ENCODE data around the gene R3HDM4. TPM values are rescaled to one million over a fixed set of nuclear protein-coding genes. Genes with fewer than 3 reads are reported as not detected.
A peak's percentile ranks its signal among the peaks of the same experiment; 100 is the strongest.

R3HDM4 gene
- total RNA-seq, 1 experiment from 2014 or later = 6.2 TPM

DNA sequence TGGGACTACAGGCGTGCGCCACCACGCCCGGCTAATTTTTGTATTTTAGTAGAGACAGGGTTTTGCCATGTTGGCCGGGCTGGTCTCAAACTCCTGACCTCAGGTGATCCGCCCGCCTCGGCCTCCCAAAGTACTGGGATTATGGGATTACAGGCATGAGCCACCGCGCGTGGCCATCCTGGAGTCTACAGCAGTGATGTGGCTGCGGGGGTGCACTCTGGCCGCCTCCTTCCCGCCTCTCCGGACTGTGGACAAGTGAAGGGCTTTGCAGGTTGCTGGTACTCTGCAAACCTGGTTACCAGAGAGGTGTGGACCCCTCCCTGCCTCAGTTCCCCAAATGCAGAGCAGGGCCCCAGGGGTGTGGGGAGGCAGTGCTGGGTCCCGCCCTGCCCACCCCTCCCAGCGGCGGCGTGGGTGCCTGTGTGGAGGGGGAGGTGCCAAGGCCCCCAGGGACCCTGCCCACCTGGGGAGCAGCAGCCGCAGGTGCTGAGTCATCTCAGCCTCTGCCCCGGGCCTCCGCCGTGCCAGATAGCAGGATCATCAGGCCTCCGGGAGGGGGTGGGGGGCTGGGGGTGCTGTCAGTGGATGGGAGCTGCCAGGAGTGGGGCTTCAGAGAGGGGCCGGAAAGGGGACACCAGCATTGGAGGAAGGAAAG, 36.0 kb upstream of the R3HDM4 start:
- in situ Hi-C loops (cut with HindIII; ENCODE audit: low pct_unique_long_range_greater_than_20kb, low sequenced_read_pairs) = no loop called here
- no peak for DNase-seq (ENCODE audit: low read depth)

DNA sequence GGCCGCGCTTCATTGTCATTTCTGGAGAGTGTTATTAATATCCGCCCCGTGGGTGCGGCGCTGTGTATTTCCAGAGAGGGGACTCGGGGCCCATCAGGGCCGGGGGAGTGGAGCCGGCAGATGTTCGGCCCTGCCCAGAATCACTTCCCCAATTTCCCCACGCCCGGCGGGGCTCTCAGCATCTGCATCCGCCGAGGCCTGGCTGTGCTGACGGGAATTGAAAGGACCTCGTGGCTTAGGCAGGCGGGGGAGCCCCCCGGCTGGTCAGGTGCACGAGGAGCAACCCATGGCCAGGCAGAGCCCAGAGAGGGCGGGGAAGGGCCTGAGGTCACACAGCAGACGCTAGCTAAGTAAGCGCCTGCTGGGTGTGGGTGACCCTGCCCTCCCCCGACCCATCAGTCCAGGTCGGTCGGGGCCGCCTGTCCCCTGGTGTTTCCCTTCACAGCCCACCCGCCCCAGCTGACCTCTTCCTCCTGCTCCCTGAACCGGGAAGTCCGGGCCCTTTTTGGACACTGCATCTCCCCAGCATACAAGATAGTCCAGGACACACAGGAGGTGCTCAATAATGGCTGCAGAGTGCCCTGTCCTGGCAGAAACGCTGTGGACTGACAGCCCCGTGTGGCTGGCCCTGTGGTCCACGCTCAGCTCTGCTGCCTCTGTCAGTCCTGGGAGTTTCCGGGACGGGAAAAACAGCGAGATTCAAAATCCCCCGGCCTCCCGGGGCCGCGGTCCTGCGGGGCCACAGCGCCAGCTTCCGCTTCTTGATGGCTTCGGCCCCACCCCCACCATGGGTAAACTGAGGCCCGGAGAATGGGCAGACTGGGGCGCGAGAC, 34.9 kb upstream of the R3HDM4 start:
- DNase-seq (ENCODE audit: low read depth) = no peak
- in situ Hi-C loops (cut with HindIII; ENCODE audit: low pct_unique_long_range_greater_than_20kb, low sequenced_read_pairs) = no loop called here

DNA sequence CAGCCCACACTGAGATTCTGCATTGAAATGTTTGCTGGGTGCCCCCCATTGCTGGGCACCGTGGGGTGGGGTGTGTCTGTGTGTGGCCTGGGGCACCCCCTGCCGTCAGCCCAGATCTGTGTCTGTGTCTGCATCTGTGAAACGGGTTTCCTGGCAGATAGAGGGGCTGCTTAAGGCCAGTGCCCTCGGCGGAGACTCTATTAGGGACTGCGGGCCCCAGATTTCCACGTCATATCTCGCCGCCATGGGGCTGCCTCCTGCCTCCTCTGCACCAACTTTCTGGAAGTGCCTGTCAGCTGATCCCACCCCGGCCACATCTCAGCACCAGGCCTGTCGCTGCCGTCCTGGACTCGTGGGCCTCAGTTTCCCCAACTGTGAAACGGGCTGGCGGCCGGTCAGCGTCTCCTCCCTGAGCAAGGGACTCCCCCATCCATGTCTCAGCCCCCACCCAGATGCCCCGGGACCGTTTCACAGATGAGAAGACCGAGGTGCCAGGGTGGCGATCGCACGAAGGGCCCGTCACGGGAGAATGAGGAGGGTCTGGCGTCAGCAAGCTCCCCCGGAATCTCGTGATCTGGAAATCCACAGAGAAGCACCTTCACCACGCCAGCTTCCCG, 34.2 kb upstream of the R3HDM4 start:
- DNase-seq (ENCODE audit: low read depth) = no peak
- in situ Hi-C loops (cut with HindIII; ENCODE audit: low pct_unique_long_range_greater_than_20kb, low sequenced_read_pairs) = no loop called here

DNA sequence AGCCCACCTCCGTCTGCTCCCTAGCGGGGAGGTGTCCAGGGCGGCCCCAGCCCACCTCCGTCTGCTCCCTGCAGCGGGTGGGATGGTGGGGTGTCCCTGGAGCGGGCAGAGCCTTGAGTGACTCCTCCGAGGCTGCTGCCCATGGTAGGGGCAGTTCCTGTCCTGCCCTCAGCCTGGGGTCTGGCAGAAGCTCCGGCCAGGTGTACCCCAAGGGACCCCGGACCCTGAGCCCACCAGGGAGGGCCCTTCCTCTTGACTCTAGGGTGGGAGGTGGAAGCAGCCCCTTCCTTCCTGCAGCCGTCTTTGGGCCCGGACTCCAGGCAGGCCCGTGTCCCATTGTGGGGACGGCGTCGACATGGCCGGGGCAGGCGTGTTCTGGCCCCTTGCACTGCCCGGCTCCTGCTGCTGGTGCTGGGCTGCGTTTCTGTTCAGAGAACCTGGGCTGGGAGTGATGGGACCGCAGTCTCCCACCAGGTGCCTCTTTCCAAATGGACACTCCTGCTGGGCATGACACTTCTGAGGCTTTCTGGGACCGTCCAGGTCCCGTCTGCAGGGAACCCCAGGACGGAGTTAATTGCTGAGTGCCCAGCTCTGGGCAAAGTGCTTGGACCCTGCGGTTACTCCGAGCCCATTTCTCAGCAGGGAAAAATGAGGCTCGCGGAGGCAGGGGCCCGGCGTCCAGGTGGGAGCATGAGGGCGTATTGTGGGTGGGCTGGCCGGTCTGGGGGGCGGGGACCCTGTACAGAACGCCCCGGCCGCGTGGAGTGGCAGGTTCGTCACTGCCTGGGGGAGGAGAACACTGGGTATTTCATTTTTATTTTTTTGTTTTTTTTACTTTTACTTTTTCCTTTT, 32.6 kb upstream of the R3HDM4 start:
- DNase-seq (ENCODE audit: low read depth) = no peak
- in situ Hi-C loops (cut with HindIII; ENCODE audit: low pct_unique_long_range_greater_than_20kb, low sequenced_read_pairs) = no loop called here

DNA sequence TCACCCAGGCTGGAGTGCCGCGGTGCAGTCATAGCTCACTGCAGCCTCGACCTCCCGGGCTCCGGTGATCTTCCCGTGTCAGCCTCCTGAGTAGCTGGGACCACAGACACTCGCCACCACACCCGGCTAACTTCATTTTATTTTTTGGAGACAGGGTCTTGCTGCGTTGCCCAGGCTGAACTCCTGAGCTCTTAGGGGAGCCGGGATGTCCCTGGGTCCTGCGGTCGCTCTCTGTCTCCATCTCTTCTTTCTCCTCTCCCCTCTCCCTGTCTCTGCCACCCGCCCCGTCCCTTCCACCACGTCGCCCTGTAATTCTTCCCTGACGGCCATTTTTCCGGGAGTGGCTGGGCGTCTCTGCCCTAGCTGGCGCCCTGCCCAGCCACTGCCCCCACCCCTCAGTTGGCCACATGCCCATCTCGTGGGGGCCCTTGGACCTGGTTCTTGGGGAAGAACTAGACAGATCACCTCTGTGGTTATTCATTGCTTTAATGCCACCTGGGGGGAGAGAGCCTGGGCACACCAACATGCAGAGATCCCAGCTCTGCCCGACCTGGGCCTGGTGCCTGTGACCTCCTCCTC, 31.7 kb upstream of the R3HDM4 start:
- DNase-seq (ENCODE audit: low read depth) = peak; percentile 42
- in situ Hi-C loops (cut with HindIII; ENCODE audit: low pct_unique_long_range_greater_than_20kb, low sequenced_read_pairs) = no loop called here

DNA sequence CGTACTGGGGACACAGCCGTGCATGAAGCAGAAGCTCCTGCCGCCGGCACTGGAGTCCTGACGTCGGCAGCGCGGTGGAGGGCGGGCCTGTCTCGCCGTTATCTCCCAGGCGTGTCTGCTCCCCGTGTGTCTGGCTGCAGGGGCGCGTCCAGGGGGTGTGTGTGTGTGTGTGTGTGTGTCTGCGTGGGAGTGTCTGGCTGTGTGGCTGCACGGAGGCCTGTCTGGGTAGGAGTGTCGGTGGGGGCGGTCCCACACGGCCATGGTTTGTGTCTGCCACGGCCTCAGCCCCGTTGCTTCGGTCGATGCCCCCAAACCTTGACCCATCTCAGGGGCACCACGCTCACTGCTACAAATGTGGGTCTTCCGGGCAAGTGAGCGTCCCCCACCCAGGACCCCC, 31.1 kb upstream of the R3HDM4 start:
- no peak for DNase-seq (ENCODE audit: low read depth)
- in situ Hi-C loops (cut with HindIII; ENCODE audit: low pct_unique_long_range_greater_than_20kb, low sequenced_read_pairs) = no loop called here

DNA sequence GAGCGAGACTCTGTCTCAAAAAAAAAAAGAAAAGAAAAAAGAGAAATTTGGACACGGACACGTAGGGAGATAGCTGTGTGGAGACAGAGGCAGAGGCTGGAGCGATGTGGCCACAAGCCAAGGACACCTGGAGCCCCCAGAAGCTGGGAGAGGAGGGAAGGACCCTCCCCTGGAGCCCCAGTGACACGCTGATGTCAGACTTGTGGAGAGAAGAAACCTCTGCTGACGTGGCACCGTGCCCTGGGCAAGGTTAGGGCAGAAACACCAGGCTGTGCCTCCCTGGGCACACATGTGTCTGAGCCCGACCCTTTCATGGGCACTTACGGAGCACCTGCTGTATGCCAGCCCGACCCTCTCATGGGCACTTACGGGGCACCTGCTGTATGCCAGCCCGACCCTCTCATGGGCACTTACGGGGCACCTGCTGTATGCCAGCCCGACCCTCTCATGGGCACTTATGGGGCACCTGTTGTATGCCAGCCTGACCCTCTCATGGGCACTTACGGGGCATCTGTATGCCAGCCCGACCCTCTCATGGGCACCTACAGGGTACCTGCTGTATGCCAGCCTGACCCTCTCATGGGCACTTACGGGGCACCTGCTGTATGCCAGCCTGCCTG, 30.6 kb upstream of the R3HDM4 start:
- in situ Hi-C loops (cut with HindIII; ENCODE audit: low pct_unique_long_range_greater_than_20kb, low sequenced_read_pairs) = no loop called here
- no peak for DNase-seq (ENCODE audit: low read depth)

DNA sequence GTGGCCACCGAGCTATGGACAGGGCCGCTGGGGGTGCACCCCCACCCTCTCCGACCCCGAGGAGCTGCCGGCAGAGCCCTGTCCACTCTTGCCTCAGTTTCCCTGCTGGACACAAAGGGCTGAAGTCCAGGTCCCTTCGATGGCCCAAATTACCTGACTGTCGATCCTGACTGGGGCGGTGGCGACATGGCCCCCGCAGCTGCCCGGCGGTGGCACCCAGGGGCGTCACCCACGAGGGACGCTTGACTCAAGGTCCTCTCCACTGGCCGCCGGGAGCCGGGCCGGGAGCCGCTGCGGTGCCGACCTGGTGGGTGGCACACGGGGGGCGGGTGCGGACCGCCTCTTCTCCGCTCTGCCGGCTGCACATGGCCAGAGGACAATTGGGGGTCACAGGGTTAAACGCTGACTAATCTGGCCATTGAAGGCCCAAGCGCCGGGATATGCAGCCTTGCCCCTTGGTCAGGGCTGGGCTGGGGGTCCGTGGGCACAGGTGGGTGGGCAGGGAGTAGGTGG, 29.2 kb upstream of the R3HDM4 start:
- DNase-seq (ENCODE audit: low read depth) = no peak

DNA sequence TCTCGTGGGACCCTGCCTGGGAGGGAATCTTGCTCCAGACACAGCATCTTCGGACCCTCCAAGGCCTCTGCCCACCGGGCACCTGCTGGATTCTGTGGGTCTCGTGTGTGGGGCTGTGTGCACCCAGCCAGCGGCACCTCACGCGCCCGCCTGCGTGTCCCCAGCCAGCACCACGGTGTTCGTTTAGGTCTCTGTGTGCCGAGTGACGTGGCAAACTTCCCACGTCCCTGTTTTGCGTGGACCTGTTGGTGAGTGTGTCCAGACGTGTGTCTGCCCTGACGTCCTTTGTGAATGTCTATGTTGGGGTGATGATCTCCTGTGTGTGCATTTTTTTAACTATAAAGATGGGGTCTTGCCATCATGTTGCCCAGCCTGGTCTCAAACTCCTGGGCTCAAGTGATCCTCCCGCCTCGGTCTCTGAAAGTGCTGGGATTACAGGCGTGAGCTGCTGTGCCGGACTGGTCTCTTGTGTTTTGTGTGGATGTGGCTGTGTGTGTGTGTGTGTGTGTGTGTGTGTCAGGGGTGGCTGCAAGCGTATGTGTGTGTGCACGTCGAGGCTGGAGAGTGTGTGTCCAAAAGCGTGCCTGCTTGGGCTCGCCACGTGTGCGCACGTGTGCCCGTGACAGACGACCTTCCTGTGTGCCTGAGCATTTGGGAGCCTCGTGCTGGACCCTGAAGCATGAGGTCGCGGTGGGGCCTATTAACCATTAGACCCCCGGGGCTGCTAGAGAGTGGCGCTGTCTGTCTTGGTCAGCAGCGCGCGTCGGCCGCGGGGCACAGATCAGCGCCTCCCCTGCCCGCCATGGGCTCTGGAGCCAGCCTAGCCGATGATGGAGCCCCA, 28.5 kb upstream of the R3HDM4 start:
- in situ Hi-C loops (cut with HindIII; ENCODE audit: low pct_unique_long_range_greater_than_20kb, low sequenced_read_pairs) = no loop called here
- no peak for DNase-seq (ENCODE audit: low read depth)

More for the DNA sequence above, 29.2 kb upstream of the R3HDM4 start:
- in situ Hi-C loops (cut with HindIII; ENCODE audit: low pct_unique_long_range_greater_than_20kb, low sequenced_read_pairs) = no loop called here

DNA sequence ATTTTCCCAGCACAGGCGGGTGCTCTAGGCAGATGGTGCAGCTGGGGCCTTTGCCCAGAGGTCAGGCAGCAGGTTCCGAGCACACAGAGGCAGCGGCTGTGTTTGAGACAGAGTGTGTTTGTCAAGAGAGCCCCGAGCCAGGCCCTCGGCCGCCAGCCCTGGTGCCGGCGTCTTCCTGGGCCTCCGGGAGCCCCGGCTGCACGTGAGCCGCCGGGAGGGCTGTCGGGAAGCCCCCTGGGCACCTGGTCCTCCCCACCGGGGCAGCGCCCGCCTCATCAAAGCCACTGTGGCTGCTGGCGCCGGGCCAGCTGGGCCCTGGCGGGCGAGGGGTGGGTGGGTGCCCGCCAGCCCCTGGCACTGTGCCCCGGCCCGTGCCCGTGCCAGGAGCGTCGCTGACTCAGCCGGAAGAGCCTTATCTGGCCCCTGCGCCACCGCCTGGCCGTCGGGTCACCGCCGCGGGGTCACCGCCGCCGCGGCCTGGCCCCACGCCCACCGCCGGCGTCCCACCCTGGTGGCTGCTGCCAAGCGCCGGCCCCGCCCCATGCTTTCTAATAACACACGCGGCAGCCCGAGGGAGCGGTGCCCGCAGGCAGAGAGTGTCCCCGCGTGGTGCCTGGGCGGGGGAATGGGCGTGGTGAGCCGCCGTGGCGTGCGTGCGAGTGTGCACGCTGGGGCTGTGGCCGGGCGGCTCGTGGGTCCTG, 27.7 kb upstream of the R3HDM4 start:
- in situ Hi-C loops (cut with HindIII; ENCODE audit: low pct_unique_long_range_greater_than_20kb, low sequenced_read_pairs) = no loop called here
- peak; percentile 85 for DNase-seq (ENCODE audit: low read depth)

DNA sequence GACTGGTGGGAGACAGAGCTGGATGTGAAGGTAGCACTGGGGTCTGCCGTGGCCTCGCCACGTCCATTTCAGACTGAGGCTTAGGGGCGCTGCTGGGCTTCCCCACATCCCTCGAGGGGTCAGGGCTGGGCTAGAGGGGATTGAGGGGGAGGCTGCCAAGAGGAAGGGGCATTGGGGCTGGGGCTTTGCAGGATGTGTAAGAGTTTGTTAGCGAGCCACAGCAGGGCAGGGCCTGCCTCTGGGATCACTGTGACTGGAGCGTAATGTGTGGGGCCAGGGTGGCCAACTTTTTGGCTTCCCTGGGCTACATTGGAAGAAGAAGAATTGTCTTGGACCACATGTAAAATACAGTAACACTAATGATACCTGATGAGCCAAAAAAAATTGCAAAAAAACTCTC, 26.9 kb upstream of the R3HDM4 start:
- in situ Hi-C loops (cut with HindIII; ENCODE audit: low pct_unique_long_range_greater_than_20kb, low sequenced_read_pairs) = no loop called here
- DNase-seq (ENCODE audit: low read depth) = no peak

DNA sequence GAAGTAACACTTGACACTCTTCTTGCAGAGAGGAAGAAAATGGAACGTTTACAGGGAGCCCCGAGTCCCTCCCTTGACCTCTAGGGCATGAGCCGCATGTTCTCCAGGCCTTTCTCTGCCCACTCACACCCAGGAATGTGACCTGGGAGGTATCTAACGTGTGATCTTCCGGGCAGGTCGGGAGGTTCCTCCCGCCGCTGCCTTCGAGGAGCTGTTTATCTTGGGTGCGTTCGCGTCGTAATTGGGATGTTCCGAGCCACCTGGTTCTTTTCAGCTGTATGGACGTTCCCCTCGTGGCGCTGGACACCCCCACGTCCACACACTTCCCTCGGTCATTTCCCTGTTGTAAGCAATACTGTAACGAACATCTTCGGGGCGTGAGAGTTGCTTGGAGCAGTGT, 26.4 kb upstream of the R3HDM4 start:
- DNase-seq (ENCODE audit: low read depth) = no peak
- in situ Hi-C loops (cut with HindIII; ENCODE audit: low pct_unique_long_range_greater_than_20kb, low sequenced_read_pairs) = no loop called here

DNA sequence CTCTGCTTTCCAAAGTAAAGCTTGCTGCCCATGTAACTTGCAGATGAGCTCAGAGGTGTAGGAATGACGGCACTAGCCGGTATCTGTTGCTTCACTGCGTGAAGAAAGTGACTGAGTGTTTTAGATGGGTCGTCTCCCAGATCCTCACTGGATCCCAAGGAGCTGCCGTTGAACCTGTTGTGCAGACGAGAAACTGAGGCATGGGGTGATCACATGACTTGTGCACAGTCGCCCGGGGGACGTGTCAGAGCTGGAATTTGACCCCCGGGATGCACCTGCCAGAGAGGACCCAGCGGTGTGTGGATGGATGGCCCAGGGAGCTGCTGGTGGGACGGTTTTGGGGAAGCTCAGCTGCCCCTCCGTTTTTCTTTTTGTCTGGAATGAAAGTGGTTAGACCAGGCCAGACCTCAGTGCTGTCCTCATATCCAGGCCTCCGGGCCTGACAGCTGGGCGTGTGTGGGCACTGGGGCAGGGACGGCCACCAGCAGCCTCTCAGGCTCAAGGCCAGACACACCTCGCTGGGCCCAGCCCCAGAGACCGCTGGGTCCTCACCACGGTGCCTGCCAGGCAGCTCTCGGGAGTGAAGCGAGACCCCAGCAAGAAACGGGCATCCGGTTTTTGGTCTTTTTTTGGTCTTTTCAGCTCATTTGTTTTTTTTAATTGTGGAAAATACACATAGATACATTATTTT, 25.4 kb upstream of the R3HDM4 start:
- in situ Hi-C loops (cut with HindIII; ENCODE audit: low pct_unique_long_range_greater_than_20kb, low sequenced_read_pairs) = no loop called here
- DNase-seq (ENCODE audit: low read depth) = no peak

DNA sequence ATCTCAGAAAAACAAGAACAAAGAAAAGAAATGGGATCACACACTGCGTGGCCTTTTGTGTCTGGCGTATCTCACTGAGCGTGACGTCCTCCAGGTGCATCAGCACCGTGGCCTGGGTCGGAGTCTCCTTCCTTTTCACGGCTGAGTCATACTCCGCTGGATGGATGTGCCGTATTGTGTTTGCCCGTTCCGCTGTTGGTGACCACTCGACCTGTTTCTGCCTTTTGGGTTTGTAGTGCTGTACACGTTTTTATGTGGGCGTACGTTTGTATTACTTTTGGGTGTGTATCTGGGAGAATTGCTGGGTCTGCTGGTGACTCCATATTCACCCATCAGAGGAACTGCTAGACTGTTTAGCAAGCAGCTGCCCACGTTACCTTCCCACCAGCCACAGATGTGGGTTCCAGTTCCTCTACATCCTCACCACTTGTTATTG, 24.3 kb upstream of the R3HDM4 start:
- no peak for DNase-seq (ENCODE audit: low read depth)
- in situ Hi-C loops (cut with HindIII; ENCODE audit: low pct_unique_long_range_greater_than_20kb, low sequenced_read_pairs) = no loop called here

DNA sequence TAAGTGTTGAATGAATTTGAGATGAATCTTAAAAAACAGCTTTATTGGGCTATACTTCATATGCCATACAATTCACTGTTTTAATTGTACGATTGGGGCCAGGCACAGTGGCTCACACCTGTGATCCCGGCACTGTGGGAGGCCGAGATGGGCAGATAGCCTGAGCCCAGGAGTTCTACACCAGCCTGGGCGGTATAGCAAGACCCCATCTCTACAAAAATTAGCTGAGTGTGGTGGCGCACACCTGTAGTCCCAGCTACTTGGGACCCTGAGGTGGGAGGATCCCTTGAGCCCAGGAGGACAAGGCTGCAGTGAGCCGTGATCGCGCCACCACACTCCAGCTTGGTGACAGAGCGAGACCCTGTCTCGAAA, 23.1 kb upstream of the R3HDM4 start:
- in situ Hi-C loops (cut with HindIII; ENCODE audit: low pct_unique_long_range_greater_than_20kb, low sequenced_read_pairs) = no loop called here
- no peak for DNase-seq (ENCODE audit: low read depth)

Data from Caki2 (cell line).